ENCODE measurements around the gene TBC1D17. TPM values are rescaled to one million over a fixed set of nuclear protein-coding genes. Genes with fewer than 3 reads are reported as not detected.
A peak's percentile ranks its signal among the peaks of the same experiment; 100 is the strongest.

The TBC1D17 gene
- polyA plus RNA-seq, 3 donors: 32.9 to 42.0 (median 37.2) TPM

DNA sequence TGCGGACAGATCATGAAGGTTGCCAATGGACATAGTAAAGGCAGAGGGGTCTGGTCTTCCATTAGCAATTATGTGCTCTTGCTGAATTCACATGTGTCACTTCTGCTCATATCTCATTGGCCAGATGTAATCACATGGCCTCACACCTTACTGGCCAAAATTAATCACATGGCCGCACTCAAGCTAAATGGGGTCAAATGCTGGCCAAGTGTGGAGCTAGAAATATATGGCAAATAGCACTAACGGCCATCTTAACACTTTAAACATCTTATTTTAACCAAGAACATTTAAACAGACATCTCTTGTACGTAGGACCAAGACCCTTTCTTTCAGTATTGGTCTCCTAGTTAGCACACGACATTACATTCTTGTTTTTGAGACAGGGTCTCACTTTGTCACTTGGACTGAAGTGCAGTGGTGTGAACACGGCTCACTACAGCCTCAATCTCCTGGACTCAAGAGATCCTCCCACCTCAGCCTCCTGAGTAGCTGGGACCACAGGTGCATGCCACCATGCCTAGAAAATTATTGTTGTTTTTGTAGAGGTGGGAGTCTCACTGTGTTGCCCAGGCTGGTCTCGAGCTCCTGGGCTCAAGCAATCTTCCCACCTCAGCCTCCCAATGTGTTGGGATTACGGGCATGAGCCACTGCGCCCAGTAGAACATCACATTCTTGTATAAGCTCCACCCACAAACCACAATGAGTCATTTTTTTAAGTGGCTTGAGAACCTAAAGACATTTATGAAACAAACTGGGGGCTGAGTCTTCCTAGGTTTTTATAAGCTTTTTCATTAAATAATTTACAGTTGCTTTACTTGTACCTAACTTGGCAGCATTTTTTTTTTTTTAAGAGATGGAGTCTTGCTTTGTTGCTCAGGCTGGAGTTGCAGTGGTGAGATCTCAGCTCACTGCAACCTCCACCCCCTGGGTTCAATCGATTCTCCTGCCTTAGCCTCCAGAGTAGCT, 29.5 kb upstream of the TBC1D17 start:
- DNase-seq (ENCODE audit: low read depth in 3 of 3, low spot score in 2 of 3): no peak

DNA sequence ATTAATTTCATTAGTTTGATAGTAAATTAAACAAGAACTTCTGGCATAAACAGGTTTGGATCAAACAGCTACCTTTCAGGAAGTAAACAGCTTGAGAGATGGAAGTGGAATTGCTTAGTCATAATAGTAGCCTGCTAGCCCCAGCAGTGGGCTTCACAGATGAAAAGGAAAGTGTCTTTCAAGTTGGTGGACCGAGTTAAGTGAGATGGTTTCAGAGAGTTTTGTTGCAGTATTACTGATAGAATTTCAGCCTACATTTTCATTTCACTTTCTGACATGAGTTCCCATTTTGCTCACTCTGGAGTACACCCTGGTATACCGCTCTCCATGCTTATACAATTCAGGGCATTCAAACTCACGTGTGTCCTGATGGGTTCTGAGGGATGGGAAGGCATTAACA, 28.6 kb upstream of the TBC1D17 start:
- no peak for DNase-seq (ENCODE audit: low read depth in 3 of 3, low spot score in 2 of 3)

DNA sequence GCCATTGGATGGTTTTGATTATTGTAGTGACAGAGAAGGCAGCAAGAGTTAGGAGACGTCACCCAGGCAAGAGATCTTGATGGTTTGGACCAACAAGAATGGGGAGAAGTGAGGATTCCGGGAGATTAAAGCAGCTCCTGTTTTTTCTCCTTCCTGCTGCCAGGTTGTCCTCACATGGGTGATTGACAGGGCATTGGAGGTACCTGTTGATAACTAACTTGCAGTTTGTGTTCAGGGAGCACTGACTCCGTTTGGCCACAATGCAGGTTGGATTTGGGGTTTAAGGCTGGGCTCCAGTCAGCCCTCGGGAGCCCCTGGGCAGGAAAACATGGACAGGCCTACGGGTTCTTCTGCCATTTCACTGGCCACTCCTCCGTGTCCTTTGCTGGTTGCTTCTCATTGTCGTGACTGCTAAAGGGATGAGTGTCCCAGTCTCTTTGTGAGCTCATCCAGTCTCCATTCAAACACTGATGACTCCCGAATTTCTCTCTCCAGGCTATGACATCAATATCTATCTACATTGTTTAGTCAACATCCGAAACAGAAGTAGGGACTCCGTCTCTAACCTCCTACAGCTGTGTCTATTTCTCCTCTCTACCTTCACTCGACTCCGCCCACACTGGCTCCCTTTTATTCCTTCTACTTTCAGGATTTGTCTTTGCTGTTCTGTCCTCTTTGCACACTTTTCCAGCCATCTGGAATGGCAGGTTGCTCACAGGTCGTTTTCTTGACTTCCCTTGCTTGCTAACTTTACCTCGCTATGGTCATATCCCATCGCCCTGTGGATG, 27.9 kb upstream of the TBC1D17 start:
- no peak for DNase-seq (ENCODE audit: low read depth in 3 of 3, low spot score in 2 of 3)

DNA sequence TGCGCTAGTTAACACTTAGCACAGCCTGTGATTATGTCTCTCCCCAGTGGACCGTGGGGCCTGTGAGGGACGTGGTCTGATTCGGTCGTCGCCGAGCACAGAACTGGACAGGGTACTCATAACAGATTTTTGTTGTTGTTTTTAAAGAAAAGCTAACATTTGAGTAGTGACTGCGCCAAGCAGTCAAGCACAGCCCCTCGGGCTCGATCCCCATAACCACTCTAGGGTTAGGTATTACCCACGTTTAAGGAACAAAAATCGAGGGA, 27.3 kb upstream of the TBC1D17 start:
- no peak for DNase-seq (ENCODE audit: low read depth in 3 of 3, low spot score in 2 of 3)

DNA sequence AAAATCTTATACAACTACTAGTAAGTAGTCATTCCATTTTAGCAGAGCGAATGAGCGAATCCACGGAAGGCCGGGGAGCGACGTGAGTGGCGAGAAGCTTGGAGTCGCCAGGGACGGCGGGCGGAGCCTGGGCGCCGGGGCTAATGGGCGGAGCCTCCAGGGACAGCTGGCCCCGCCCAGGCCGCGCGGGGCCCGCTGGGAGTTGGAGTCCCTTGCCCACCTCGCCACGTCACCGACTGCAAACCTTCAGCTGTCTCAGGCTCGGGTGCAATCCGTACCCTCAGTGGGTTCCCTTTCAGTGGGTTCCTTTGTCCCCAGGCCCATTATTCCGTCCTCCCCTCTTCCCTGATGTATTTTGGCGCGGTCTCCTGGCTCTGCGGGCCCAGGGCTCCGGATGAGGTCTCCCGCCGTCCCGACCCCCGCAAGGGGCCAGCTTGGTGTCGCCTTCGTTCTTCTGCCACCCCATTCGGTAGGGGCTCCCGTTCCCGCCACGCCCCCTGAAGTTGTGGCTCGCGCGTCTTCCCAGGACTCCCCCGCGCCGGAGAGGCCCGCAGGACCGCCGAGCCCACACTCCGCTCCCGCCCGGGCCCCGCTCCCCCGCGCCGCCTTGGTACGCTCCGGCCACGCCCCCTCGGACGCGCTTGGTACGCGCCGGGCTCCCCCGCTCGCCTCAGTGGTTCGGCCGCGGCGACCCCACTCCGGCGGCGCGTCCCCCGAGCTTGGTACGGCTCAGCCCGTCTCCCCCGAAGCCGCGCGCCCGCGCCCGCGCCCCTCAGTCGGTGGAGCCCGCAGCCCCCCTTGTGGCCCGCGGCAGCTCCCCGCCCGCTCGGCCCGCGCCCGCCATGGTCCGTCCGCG, 26.8 kb upstream of the TBC1D17 start, which contains the start of gene PTOV1:
Gene PTOV1, plus strand, starts transcription at position 673 of the 856 bp plus-strand sequence.
- peak; percentile 77 to 79 (median 78) for DNase-seq (ENCODE audit: low read depth in 3 of 3, low spot score in 2 of 3)

DNA sequence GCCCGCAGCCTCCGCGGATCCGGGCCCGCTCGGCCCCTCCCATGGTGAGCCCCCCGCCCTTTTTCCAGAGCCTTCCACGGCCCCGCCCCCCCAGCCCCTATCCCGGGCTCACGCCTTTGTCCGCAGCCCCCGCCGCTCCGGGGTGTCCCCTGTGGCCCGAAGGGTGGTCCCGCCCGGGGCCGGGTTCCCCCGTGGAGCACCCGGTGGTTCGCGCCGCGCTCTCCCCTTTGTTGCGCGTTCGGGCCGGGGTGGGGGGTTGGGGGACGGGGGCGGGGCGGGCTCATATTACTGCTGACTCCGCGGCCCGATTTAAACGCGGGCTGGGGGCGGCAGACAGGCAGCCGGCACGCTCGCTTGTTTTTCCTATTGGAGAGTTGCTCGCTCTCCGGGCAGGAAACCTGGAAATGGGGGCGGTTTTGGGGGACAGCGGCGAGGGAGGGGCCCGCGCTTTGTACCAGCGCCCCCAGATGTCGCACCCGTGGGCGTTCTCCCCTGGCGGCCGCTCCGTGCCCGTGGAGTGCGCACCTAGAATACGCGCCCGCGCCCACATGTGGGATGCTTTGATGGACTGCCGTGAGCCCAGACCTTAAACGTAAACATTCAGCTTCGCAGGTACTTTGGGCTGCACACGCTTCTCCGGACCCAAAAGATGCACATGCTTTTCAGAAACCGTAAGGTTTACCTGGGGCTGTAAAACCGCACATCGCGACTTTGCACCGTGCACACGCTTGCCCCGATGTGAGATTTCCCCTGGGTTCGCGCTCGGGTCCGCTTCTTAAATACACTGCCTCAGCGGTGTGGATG, 25.8 kb upstream of the TBC1D17 start:
- no peak for DNase-seq (ENCODE audit: low read depth in 3 of 3, low spot score in 2 of 3)

DNA sequence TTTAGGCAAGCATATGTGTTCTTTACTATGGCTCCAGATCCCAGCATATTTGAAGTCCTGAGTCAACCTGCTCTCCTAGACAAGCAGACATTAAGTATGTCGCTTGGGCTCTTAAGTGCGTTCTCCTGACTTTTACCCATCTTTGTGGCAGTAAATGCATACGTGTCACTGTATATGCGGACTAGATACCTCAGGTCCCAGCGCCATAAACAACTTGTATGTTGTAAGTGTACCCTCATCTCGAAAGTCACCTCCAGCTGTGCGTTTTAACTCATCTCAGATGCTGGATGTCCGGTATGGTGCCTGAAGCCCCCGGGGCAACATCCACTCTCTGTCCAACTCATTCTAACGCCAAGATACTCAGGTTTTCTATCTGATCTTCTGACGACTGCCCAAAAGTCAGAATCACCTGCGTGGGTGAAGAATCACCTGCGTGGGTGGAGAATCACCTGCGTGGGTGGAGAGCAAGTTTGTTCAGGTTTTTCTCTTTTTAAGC, 24.8 kb upstream of the TBC1D17 start:
- no peak for DNase-seq (ENCODE audit: low read depth in 3 of 3, low spot score in 2 of 3)

DNA sequence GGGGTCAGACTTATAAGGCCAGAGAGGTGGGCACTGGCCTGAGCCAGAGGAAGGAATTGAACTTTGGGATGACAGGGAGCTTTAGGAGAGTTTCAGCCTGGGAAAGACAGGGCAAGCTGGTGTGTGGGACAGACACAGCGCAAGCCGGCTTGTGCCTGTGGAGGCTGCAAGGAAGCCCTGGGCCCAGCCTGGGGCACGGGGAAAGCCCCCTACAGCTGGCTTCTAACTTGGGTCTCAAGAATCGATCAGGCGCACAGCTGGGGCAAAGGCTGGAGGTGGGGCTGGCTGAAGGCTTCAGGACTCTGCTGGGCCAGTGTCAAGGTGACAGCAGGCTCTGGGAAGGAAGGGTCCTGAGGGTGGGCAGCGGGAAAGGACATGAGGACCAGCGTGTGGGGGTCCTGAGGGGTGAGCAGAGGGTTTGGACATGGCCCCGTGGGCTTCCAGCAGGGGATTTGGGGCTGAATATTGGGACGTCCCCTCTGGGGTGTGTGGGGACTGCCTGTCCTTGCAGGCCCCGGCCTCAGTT, 23.6 kb upstream of the TBC1D17 start:
- DNase-seq (ENCODE audit: low read depth in 3 of 3, low spot score in 2 of 3): no peak

DNA sequence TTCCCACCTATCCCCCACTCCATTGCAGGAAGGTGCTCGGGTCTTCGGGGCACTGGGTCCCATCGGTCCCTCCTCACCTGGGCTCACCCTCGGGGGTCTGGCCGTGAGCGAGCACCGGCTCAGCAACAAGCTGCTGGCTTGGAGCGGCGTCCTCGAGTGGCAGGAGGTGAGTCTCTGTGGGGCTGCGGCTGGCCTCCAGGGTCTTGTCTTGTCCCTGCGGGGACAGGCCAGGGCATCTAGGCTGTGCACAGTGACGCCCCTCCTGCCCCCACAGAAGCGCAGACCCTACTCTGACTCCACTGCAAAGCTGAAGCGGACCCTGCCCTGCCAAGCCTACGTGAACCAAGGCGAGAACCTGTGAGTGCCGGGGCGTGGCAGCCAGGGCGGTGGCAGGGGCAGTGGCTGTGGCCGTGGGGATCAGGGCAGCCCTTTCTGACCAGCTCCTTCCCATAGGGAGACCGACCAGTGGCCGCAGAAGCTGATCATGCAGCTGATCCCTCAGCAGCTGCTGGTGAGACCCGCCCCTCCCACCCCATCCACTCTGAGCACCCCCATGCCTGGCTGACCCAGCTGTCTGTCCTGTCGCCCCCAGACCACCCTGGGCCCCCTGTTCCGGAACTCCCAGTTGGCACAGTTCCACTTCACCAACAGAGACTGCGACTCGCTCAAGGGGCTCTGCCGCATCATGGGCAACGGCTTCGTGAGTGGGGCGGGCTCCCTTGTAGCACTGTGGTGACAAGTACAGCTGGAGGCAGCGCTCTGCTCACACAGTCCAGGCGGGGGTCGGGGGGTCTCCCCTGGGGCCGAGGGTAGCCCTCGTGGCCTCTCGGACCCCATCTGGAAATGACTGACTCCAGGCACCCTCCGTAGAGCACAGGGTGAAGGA, 22.9 kb upstream of the TBC1D17 start:
- DNase-seq (ENCODE audit: low read depth in 3 of 3, low spot score in 2 of 3): no peak

DNA sequence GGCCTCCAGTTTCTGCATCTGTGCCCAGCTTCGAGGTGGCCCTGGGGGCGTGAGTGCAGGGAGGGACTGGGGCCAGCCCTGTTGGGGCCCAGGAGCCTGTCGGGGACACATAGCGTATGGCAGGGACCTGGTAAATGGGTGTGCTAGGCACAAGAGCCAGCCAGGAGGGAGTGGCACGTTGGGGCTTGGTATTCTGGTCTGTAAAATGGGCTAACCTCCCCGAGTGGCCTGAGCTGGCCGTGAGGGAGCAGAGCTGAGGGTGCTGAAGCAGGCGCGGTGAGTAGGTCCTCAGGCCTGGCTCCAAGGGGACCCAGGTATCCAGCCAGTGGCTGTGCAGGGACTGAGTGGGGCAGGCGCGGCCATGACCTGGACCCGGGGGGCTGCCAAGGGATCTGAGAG, 22.2 kb upstream of the TBC1D17 start:
- no peak for DNase-seq (ENCODE audit: low read depth in 3 of 3, low spot score in 2 of 3)

DNA sequence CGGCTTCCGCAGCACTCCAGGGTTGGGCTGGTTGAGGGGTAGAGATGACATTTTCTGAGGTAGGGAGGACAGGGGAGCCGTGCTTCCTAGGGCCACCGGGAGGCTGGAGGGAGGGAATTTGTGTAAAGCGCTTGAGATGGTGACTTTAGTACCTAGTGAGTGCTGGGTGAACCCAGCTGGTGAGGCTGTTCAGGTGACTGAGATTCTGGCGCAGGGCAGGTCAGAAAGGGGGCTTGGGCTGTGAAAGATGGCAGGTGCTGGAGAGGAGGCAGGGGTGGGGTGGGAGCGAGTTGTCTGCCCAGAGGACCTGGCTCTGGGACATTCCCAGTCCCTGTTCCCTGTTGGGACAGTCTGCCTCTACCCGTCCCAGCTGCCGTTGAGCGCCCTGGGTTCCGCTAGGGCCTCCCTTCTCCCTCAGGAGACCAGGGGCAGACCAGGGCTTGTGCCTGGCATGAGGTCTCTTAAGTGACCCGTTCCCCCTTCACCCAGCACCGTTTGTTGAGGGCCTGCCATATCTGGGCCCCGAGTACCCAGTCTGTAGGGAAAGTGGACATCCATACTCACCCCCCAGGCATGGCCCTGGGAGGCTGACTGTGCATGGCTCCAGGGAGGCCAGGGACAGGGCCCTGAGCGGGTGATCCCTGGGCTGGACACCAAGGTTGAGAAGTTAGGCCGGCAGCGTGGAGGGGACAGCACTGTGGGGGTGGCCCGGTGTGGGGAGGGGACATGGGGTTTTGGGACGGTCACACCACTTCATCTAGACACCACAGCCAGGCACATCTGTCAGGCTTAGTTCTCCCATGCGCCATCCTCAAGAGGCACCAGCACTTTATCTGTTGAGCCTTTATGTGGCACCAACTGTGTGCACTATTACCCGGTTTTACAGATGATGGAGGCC, 21.6 kb upstream of the TBC1D17 start:
- DNase-seq (ENCODE audit: low read depth in 3 of 3, low spot score in 2 of 3): no peak

DNA sequence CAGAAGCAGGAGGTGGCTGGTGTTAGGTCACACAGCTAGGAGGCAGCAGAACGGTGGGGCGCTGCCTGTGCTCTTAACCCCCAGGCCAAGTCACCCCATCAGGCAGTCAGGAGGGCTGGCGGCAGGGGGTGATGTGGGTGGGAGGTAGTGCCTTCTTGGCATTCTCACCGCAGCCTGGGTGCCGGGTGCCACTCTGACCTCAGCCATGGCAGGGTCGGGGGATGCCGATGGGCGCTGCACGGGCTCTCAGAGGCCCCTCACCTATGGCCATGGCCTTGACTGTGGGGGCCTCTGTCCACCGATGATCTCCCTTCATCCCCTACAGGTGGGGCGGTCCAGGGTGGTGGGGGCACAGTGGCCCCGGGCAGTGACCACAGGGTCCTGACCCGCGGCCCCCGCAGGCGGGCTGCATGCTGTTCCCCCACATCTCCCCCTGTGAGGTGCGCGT, 20.9 kb upstream of the TBC1D17 start:
- no peak for DNase-seq (ENCODE audit: low read depth in 3 of 3, low spot score in 2 of 3)

DNA sequence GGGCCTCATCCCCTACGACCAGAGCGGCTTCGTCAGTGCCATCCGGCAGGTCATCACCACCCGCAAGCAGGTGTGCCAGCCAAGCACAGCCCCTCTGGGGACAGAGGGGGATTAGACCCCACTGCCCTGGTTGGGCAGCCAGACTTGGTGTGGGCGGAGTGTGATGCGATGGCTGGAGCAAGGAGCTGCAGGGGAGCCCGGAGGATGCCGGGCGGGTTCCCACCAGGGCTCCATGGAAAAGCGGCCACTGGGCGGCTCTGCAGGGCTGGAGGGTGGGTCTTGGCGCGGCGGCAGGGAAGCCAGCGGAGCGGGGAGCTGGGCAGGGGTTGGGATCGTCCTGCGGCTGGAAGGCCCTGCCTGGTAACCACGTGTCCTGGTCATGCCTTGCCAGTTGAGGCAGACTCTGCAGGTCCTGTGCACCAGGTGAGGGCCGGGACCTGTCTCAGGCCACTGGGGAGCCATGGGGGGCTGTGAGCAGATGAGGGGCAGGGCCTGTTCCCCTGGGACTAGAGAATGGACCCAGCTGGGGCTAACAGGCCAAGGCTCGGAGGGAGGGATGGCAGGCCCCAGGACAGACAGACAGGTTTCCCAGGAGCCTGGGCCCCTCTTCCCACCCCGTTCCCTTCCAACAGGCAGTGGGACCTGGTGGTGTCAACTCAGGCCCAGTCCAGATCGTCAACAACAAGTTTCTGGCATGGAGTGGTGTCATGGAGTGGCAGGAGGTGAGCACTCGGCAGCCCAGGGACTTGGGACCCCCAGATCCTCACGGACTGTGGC, 20.3 kb upstream of the TBC1D17 start:
- no peak for DNase-seq (ENCODE audit: low read depth in 3 of 3, low spot score in 2 of 3)

DNA sequence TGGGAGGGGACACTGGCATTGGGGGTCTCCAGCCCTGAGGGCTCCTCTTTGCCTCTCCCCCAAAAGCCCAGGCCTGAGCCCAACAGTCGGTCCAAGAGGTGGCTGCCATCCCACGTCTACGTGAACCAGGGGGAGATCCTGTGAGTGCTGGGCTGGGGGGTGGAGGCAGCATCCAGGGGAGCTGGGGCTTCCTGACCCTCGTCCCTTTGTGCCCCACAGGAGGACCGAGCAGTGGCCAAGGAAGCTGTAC, 19.7 kb upstream of the TBC1D17 start:
- no peak for DNase-seq (ENCODE audit: low read depth in 3 of 3, low spot score in 2 of 3)

DNA sequence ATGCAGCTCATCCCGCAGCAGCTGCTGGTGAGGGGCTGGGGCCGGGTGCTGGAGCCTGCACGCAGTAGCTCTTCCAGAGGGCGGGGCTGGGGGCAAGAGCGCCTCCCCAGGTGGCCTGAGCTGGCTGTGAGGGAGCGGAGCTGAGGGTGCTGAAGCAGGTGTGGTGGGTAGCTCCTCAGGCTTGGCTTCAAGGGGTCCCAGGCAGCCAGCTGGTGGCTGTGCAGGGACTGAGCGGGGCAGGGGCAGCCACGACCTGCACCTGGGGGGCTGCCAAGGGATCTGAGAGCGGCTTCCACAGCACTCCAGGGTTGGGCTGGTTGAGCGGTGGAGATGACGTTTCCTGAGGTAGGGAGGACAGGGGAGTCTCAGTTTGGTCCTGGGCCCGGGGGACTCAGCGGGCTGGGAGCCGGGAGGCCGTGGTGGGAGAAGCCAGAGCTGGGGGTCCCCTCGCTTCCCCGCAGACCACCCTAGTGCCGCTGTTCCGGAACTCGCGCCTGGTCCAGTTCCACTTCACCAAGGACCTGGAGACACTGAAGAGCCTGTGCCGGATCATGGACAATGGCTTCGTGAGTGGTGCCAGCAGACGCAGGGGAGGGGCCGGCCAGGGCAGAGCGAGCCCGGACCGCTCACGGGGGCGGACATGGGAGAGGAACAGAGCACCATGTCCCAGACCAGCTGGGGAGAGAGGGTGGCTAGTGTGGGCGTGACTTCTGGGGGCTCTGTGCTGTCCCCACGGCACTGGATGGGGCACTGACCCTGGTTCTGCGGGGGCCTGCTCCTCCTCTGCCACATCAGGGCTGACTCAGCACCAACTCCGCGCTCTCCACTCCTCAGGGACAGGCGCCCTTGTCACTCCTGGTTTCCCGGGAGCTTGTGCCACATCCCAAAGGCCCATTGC, 19.2 kb upstream of the TBC1D17 start:
- DNase-seq (ENCODE audit: low read depth in 3 of 3, low spot score in 2 of 3): no peak

DNA sequence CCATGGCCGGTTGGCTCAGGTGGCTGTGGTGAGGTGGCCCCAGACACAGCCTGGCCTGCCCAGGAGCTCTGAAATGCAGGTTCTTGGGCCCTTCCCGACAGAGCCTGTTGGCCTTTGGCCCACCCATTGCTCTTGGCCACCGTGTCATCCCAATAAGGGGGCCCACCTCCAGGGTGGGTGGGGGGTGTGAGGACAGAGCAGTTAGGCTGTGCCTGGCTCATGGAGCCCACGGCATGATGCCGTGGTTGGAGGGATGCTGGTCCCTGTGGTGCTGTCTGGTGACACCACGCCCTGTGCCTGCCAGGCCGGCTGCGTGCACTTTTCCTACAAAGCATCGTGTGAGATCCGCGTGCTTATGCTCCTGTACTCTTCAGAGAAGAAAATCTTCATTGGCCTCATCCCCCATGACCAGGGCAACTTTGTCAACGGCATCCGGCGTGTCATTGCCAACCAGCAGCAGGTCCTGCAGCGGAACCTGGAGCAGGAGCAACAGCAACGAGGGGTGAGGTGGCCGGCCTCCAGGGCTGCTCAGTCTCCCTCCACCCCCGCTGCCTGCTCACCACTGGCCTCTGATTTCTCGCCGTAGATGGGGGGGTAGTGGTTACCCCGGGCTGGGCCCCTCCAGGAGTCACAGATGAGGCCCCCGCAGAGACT, 17.7 kb upstream of the TBC1D17 start:
- DNase-seq (ENCODE audit: low read depth in 3 of 3, low spot score in 2 of 3): no peak

Data from right renal cortex interstitium (tissue), 3 donors.